ENCODE results near the gene SAMD13. TPM values are rescaled to one million over a fixed set of nuclear protein-coding genes. Genes with fewer than 3 reads are reported as not detected.

Gene SAMD13
- 1 to 10 TPM in 1 of 2 experiments, under 1 TPM in 1; 0.75 to 1.2 TPM for total RNA-seq
- 1 to 10 TPM in 2 of 3 donors, under 1 TPM in 1; 0.57 to 1.3 (median 1.2) TPM for polyA plus RNA-seq
- 0.07 to 0.52 (median 0.35) reads per million in 6 experiments for total RNA-seq

GRCh38 chr1:84301004-84301784, at the start of gene SAMD13:
SAMD13 (plus strand) TSS chr1:84301708; CDS start chr1:84303235, 1,527 bp downstream.
- Mint-ChIP-seq H3K4me1 (peaks cover 15 to 49% (median 45%) of the 10 kb centered on the region in 4 donors), H3K4me3 (peak within 1 kb of the TSS; percentile 68 to 92 (median 86)), H3K36me3 (no peaks in the 10 kb centered on the region), H3K27ac (peak within 1 kb of the TSS in 9 of 10 donors; percentile 80 to 93 (median 88)), H3K27me3 (peaks cover 0 to 1% (median 0%) of the 10 kb centered on the region in 5 donors), H3K9me3 (no peaks in the 10 kb centered on the region)
- peak; percentile 32 to 84 (median 60) for DNase-seq
- ATAC-seq = peak; percentile 51 to 53
- POLR2A ChIA-PET = interaction anchor here (0.9 to 2.7 kb wide), 3 partner anchors 115 to 975 kb away, joined by 3 to 23 read pairs (median 3); partner anchors contain the start of genes BCL10 and PRKACB

- POLR2A ChIA-PET = no interaction called here
- no peak overlapping the region for H3K4me3 Mint-ChIP-seq
- peaks cover 0 to 23% (median 12%) of the 10 kb centered on the region in 3 donors for H3K36me3 Mint-ChIP-seq
- H3K9me3 Mint-ChIP-seq = peaks cover 4 to 28% (median 17%) of the 10 kb centered on the region in 9 donors
- H3K27ac Mint-ChIP-seq = no peak overlapping the region
- DNase-seq = no peak
- peaks cover 0 to 5% (median 0%) of the 10 kb centered on the region in 5 donors for H3K27me3 Mint-ChIP-seq
- ATAC-seq = no peak
- no peaks in the 10 kb centered on the region for H3K4me1 Mint-ChIP-seq
These were observed 48.5 kb upstream of the SAMD13 start for GRCh38 chr1:84253036-84253435.

GRCh38 chr1:84253891-84254290, 47.6 kb upstream of the SAMD13 start:
- Mint-ChIP-seq H3K4me3 (no peak overlapping the region), H3K36me3 (peaks cover 0 to 23% (median 12%) of the 10 kb centered on the region in 3 donors), H3K27me3 (peaks cover 0 to 5% (median 0%) of the 10 kb centered on the region in 5 donors), H3K27ac (no peak overlapping the region), H3K4me1 (no peaks in the 10 kb centered on the region), H3K9me3 (peaks cover 4 to 27% (median 17%) of the 10 kb centered on the region in 9 donors)
- no peak for ATAC-seq
- POLR2A ChIA-PET = no interaction called here
- no peak for DNase-seq

DNA sequence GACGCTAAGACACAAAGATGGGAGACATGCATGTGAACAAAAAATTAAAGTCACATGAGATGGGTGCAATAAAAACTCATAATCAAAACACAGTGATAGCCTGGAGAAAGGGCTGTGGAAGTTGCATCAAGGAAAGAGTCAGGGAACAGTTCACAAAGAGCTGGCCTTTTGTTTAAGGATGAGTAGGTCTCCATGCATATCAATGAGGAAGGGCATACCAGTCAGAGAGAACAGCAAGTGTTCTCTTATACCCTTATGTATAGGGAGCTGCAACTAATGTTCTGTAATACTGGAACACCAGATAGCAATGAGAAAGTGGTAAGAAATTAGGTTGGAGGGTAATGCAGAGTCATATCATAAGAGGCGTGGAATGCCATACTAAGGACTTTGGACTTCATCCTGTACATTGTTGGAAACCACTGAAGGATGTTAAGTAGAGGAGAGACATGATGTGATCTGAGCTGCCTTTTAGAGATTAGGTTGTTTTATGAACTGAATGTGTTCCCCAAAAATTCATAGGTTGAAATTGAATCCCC, 46.7 kb upstream of the SAMD13 start:
- POLR2A ChIA-PET = interaction anchor here (0.5 kb wide), 1 partner anchor 16 kb away, joined by 4 read pairs; no protein-coding TSS in a partner anchor
- Mint-ChIP-seq H3K9me3 (peaks cover 4 to 20% (median 14%) of the 10 kb centered on the region in 9 donors), H3K27me3 (peaks cover 0 to 5% (median 0%) of the 10 kb centered on the region in 5 donors), H3K27ac (peak overlapping the region in 1 of 10 donors; percentile 4), H3K36me3 (peaks cover 0 to 19% (median 10%) of the 10 kb centered on the region in 3 donors), H3K4me1 (no peaks in the 10 kb centered on the region), H3K4me3 (no peak overlapping the region)
- ATAC-seq (no peak), DNase-seq (no peak)

DNA sequence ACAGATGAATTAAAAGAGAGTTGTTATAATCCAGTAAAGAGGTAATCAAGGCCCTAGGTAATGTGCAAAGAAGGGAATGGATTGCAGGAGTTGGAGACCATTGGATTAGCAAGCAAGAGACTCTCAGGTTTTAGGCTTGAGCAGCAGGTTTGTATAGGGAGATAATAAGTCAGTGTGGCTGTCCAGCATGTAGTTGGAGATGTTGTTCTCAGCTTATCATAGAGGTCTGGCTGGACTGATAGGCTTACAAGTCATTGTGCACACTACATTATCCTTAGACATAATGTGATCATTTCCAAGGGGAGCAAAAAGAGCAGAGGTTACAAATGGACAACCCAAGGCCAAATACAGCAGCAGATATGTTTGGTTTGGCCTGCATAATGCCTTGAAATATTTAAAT, 45.9 kb upstream of the SAMD13 start:
- H3K9me3 Mint-ChIP-seq = peaks cover 4 to 12% (median 9%) of the 10 kb centered on the region in 9 donors
- no peak overlapping the region for H3K27ac Mint-ChIP-seq
- peaks cover 0 to 5% (median 0%) of the 10 kb centered on the region in 5 donors for H3K27me3 Mint-ChIP-seq
- POLR2A ChIA-PET = interaction anchor here (0.5 kb wide), 1 partner anchor 17 kb away, joined by 4 read pairs; no protein-coding TSS in a partner anchor
- no peak for DNase-seq
- peaks cover 0 to 11% (median 8%) of the 10 kb centered on the region in 3 donors for H3K36me3 Mint-ChIP-seq
- H3K4me3 Mint-ChIP-seq = no peak overlapping the region
- no peak for ATAC-seq
- H3K4me1 Mint-ChIP-seq = no peaks in the 10 kb centered on the region

DNA sequence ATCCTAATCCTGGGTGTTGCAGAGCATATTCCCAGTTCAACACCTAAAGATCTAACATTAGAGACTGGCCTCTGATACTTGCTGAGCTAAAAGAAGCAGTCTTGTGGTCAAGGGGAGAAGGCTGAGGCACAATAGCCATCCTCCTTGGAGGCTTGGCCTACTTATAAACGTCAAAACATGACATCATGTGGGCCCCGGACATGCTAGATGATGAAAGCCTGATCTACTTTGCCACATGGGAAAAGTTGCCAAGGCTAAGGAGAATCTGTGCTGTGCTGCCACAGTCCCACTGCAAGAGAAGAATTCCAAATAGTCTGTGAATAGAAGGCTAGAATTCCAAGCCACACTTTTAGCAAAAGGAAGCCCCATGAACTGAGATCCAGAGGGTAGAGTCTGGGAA, 43.9 kb upstream of the SAMD13 start:
- Mint-ChIP-seq H3K4me1 (no peaks in the 10 kb centered on the region), H3K27ac (no peak overlapping the region), H3K36me3 (peaks cover 0 to 4% (median 0%) of the 10 kb centered on the region in 3 donors), H3K4me3 (no peak overlapping the region), H3K9me3 (no peaks in the 10 kb centered on the region), H3K27me3 (peaks cover 0 to 5% (median 0%) of the 10 kb centered on the region in 5 donors)
- DNase-seq (no peak), ATAC-seq (no peak)
- POLR2A ChIA-PET = no interaction called here

- Mint-ChIP-seq H3K4me3 (no peak overlapping the region), H3K27me3 (peaks cover 0 to 5% (median 0%) of the 10 kb centered on the region in 5 donors), H3K9me3 (no peaks in the 10 kb centered on the region), H3K36me3 (peaks cover 0 to 2% (median 0%) of the 10 kb centered on the region in 3 donors), H3K27ac (no peak overlapping the region), H3K4me1 (peaks cover 0 to 3% (median 0%) of the 10 kb centered on the region in 4 donors)
- ATAC-seq = no peak
- DNase-seq = no peak
- POLR2A ChIA-PET = no interaction called here
These were observed 42.1 kb upstream of the SAMD13 start for GRCh38 chr1:84259376-84259775.

GRCh38 chr1:84259989-84260388, 41.5 kb upstream of the SAMD13 start:
- Mint-ChIP-seq H3K4me1 (peaks cover 0 to 3% (median 0%) of the 10 kb centered on the region in 4 donors), H3K36me3 (no peaks in the 10 kb centered on the region), H3K27ac (no peak overlapping the region), H3K4me3 (no peak overlapping the region), H3K27me3 (peaks cover 0 to 5% (median 0%) of the 10 kb centered on the region in 5 donors), H3K9me3 (no peaks in the 10 kb centered on the region)
- DNase-seq (no peak), ATAC-seq (no peak)
- POLR2A ChIA-PET = no interaction called here

- Mint-ChIP-seq H3K4me1 (peaks cover 0 to 3% (median 0%) of the 10 kb centered on the region in 4 donors), H3K36me3 (no peaks in the 10 kb centered on the region), H3K27me3 (peaks cover 0 to 5% (median 0%) of the 10 kb centered on the region in 5 donors), H3K27ac (no peak overlapping the region), H3K4me3 (no peak overlapping the region), H3K9me3 (no peaks in the 10 kb centered on the region)
- POLR2A ChIA-PET = no interaction called here
- ATAC-seq = no peak
- no peak for DNase-seq
These were observed 40.5 kb upstream of the SAMD13 start for GRCh38 chr1:84260852-84261518.

DNA sequence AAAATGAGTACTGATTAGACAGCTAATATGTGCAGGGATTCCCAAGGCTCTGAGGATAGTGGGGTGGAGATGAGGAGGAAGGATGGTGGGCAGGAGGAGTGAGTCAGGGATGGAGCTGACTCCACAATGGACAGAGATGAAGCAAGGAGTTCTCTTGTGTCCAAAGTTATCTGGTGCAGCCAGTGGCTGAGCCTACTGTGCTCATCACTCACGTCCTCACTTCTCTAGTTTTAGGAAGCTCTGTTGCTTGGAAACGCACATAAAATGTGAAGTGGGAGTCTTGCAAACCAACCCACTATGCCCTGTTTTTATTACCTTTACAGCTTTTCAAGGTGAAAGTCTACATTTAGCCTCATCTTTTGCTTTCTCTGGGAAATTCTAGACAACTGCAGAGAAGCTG, 36.5 kb upstream of the SAMD13 start:
- no peak for DNase-seq
- Mint-ChIP-seq H3K27ac (peak overlapping the region in 1 of 10 donors; percentile 21), H3K9me3 (no peaks in the 10 kb centered on the region), H3K27me3 (no peaks in the 10 kb centered on the region), H3K36me3 (no peaks in the 10 kb centered on the region), H3K4me1 (peaks cover 0 to 3% (median 0%) of the 10 kb centered on the region in 4 donors), H3K4me3 (no peak overlapping the region)
- POLR2A ChIA-PET = interaction anchor here (0.6 kb wide), 1 partner anchor 10 kb away, joined by 3 read pairs; no protein-coding TSS in a partner anchor
- no peak for ATAC-seq

DNA sequence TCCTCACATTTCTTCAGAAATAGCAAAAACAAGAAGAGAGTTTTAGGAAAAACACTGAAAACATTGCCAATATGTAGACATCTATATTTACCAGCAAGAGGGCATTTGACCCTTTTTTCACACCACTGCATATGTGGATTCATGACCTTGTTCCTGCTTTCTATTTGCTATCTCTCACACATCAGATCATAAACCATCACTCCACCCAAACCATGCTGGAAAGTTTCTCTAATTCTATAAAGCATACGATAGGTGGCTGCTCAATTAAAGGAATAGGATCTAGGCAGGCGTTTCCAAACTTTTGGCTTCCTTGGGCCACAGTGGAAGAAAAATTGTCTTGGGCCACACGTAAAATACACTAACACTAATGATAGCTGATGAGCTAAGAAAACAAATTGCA, 35.6 kb upstream of the SAMD13 start:
- Mint-ChIP-seq H3K4me1 (peaks cover under 1 to 4% (median 2%) of the 10 kb centered on the region in 4 donors), H3K4me3 (no peak overlapping the region), H3K27ac (no peak overlapping the region), H3K27me3 (no peaks in the 10 kb centered on the region), H3K36me3 (no peaks in the 10 kb centered on the region), H3K9me3 (no peaks in the 10 kb centered on the region)
- no peak for ATAC-seq
- POLR2A ChIA-PET = interaction anchor here (0.6 kb wide), 1 partner anchor 37 kb away, joined by 3 read pairs; no protein-coding TSS in a partner anchor
- DNase-seq = no peak

GRCh38 chr1:84266748-84267147, 34.8 kb upstream of the SAMD13 start:
- peak overlapping the region in 1 of 10 donors; percentile 0 for H3K27ac Mint-ChIP-seq
- H3K9me3 Mint-ChIP-seq = no peaks in the 10 kb centered on the region
- ATAC-seq = no peak
- peaks cover 7 to 11% (median 9%) of the 10 kb centered on the region in 4 donors for H3K4me1 Mint-ChIP-seq
- H3K36me3 Mint-ChIP-seq = no peaks in the 10 kb centered on the region
- H3K4me3 Mint-ChIP-seq = no peak overlapping the region
- no peaks in the 10 kb centered on the region for H3K27me3 Mint-ChIP-seq
- POLR2A ChIA-PET = no interaction called here
- no peak for DNase-seq
